IMR-90 (cell line): ENCODE results near the gene SKAP1. TPM values are rescaled to one million over a fixed set of nuclear protein-coding genes. Genes with fewer than 3 reads are reported as not detected.

Source experiments
- ATAC-seq: fragments of 200-7000 bp; cut with Tn5 transposase; 2 replicates; pipeline ENCODE4 v1.9.1; 2020; ENCODE audit warnings: low read depth, mild to moderate bottlenecking, moderate library complexity
- BruUV-seq: library from RNA; stranded (reverse); fragments of 400-500 nt; replicated peaks from 2 replicates; lab custom pipeline; 2021; lab: Mats Ljungman, UMichigan
- CTCF ChIA-PET: fragments of 300-600 bp; formaldehyde crosslinking; extraction: SDS; loops from one replicate; lab custom pipeline; 2021; ENCODE audit warnings: antibody characterized with exemption; lab: Yijun Ruan, JAX
- POLR2A ChIA-PET: fragments of 300-600 bp; sonication (Branson Sonifier 250); formaldehyde crosslinking; loops from one replicate; lab custom pipeline; 2022; ENCODE audit warnings: antibody characterized with exemption; ENCODE audit not compliant: unreplicated experiment; lab: Charles Lee
- DNase-seq: peaks from one replicate; pipeline ENCODE4 v3.0.0; 2013
- H2AFZ ChIP-seq: replicated peaks from 2 replicates; pipeline ENCODE3; 2013; ENCODE audit warnings: low read length, mild to moderate bottlenecking; ENCODE audit not compliant: poor library complexity
- H2AK5ac ChIP-seq: 2 replicates; pipeline ENCODE4 v1.6.1; 2013; ENCODE audit warnings: low read depth, low read length, inconsistent platforms
- H2AK9ac ChIP-seq: replicated peaks from 2 replicates; pipeline ENCODE3; 2013; ENCODE audit warnings: mild to moderate bottlenecking, low read depth, low read length, moderate library complexity; ENCODE audit not compliant: poor library complexity
- H2BK120ac ChIP-seq: 2 replicates; pipeline ENCODE4 v1.6.1; 2013; ENCODE audit warnings: low read depth, low read length, inconsistent platforms
- H2BK15ac ChIP-seq: 3 replicates; pipeline ENCODE4 v1.6.1; 2013; ENCODE audit warnings: low read depth, low read length, inconsistent platforms
- H2BK20ac ChIP-seq: 2 replicates; pipeline ENCODE4 v1.6.1; 2013; ENCODE audit warnings: low read depth, mild to moderate bottlenecking, inconsistent platforms, low read length, moderate library complexity
- H2BK5ac ChIP-seq: 2 replicates; pipeline ENCODE4 v1.6.1; 2013; ENCODE audit warnings: mild to moderate bottlenecking, low read depth, low read length, inconsistent platforms; ENCODE audit not compliant: poor library complexity, severe bottlenecking
- H3K14ac ChIP-seq: replicated peaks from 2 replicates; pipeline ENCODE4 v1.6.1; 2013; ENCODE audit warnings: low read depth, low read length, inconsistent platforms
- H3K18ac ChIP-seq: 2 replicates; pipeline ENCODE4 v1.6.1; 2013; ENCODE audit warnings: low read depth, low read length, control low read depth
- H3K23ac ChIP-seq: 2 replicates; pipeline ENCODE4 v1.6.1; 2013; ENCODE audit warnings: low read depth, low read length, inconsistent platforms
- H3K27ac ChIP-seq: 2 replicates; pipeline ENCODE4 v1.5.1; 2013; ENCODE audit warnings: mild to moderate bottlenecking, control low read depth, low read length; ENCODE audit not compliant: insufficient read depth
- H3K27me3 ChIP-seq: 2 replicates; pipeline ENCODE4 v1.6.1; 2013; ENCODE audit warnings: low read length; ENCODE audit not compliant: control insufficient read depth, insufficient read depth
- H3K36me3 ChIP-seq: 2 replicates; pipeline ENCODE4 v1.6.1; 2013; ENCODE audit warnings: low read length, mixed read lengths; ENCODE audit not compliant: control insufficient read depth, insufficient read depth
- H3K4ac ChIP-seq: 2 replicates; pipeline ENCODE4 v1.6.1; 2013; ENCODE audit warnings: low read depth, low read length, inconsistent platforms
- H3K4me1 ChIP-seq: 2 replicates; pipeline ENCODE4 v1.6.1; 2013; ENCODE audit warnings: low read length, mixed read lengths; ENCODE audit not compliant: control insufficient read depth, insufficient read depth
- H3K4me2 ChIP-seq: 2 replicates; pipeline ENCODE4 v1.6.1; 2013; ENCODE audit warnings: low read depth, mild to moderate bottlenecking, control low read depth, low read length, moderate library complexity
- H3K4me3 ChIP-seq: 2 replicates; pipeline ENCODE4 v1.5.1; 2013; ENCODE audit warnings: low read depth, mild to moderate bottlenecking, control low read depth, low read length, moderate library complexity; ENCODE audit not compliant: insufficient read depth
- H3K56ac ChIP-seq: 2 replicates; pipeline ENCODE4 v1.6.1; 2013; ENCODE audit warnings: low read length, inconsistent platforms; ENCODE audit not compliant: insufficient read depth; ENCODE audit errors: extremely low read depth
- H3K79me1 ChIP-seq, 2 experiments: 2 replicates each; pipeline ENCODE4 v1.6.1; 2013; ENCODE audit warnings: low read length in 2 of 2, inconsistent platforms in 1 of 2, low read depth in 1 of 2
- H3K9ac ChIP-seq: 2 replicates; pipeline ENCODE4 v1.6.1; 2013; ENCODE audit warnings: low read depth, low read length, control low read depth
- H3K9me1 ChIP-seq: 2 replicates; pipeline ENCODE4 v1.6.1; 2013; ENCODE audit warnings: low read length, inconsistent platforms; ENCODE audit not compliant: insufficient read depth
- H3K9me3 ChIP-seq: 2 replicates; pipeline ENCODE4 v1.6.1; 2013; ENCODE audit warnings: low read length; ENCODE audit not compliant: control insufficient read depth, insufficient read depth
- H4K20me1 ChIP-seq: 2 replicates; pipeline ENCODE4 v1.6.1; 2013; ENCODE audit warnings: low read length, inconsistent platforms; ENCODE audit not compliant: insufficient read depth
- H4K5ac ChIP-seq: 2 replicates; pipeline ENCODE4 v1.6.1; 2013; ENCODE audit warnings: mild to moderate bottlenecking, low read depth, low read length, control low read depth
- H4K8ac ChIP-seq, 2 experiments: 2 replicates each; pipeline ENCODE4 v1.6.1; 2013; ENCODE audit warnings: low read depth in 2 of 2, low read length in 2 of 2, control low read depth in 1 of 2, inconsistent platforms in 1 of 2
- H4K91ac ChIP-seq: 2 replicates; pipeline ENCODE4 v1.6.1; 2013; ENCODE audit warnings: low read depth, low read length, inconsistent platforms; ENCODE audit not compliant: insufficient read depth
- BHLHE40 ChIP-seq: fragments of 150-350 bp; IDR thresholded peaks from 2 replicates; pipeline ENCODE4 v1.6.1; 2016; ENCODE audit warnings: mild to moderate bottlenecking, low read depth, low read length
- MAZ ChIP-seq: IDR thresholded peaks from 2 replicates; pipeline ENCODE4 v1.6.1; 2012; ENCODE audit warnings: low read depth, mild to moderate bottlenecking, low read length, improper control_type of control experiment, moderate library complexity, borderline replicate concordance
- WGBS, 2 experiments: methylation state at CpG; one replicate each; pipeline versions ENCODE4 v1.1.5 to v1.1.7; 2013; ENCODE audit warnings: missing lambda C conversion rate in 2 of 2; ENCODE audit not compliant: insufficient read length in 1 of 2; ENCODE audit errors: extremely low coverage in 2 of 2; 5-methylcytosine and 5-hydroxymethylcytosine counted together
- dilution Hi-C: fragments of 300-500 bp; cut with HindIII; formaldehyde crosslinking; loops from one replicate; pipeline ENCODE4 v1.14.3; 2018; ENCODE audit warnings: low sequenced_read_pairs; ENCODE audit not compliant: unreplicated experiment
- in situ Hi-C: fragments of 300-500 bp; cut with MboI; formaldehyde crosslinking; loops from 3 replicates; pipeline ENCODE4 v1.14.3; 2019; ENCODE audit warnings: low sequenced_read_pairs, inconsistent platforms, mixed read lengths
- intact Hi-C: fragments of 100-400 bp; cut with micrococcal nuclease; formaldehyde crosslinking; loops from 2 replicates; pipeline ENCODE4 v1.10.0; 2022
- polyA plus RNA-seq, 3 experiments: library from polyadenylated mRNA; depleted of rRNA; stranded (reverse); fragments of >200 nt; gene quantifications; 2 replicates each; pipeline ENCODE4 v1.2.3, GENCODE V29; 2012; ENCODE audit warnings: low replicate concordance in 1 of 3
- total RNA-seq: library from RNA; depleted of rRNA; stranded (reverse); fragments of >200 nt; gene quantifications from 2 replicates; pipeline ENCODE4 v1.2.3, GENCODE V29; 2012

Gene SKAP1
- total and polyA plus RNA-seq, 2 of the 4 experiments (the other 2 are of a cell fraction), result not detected

DNA sequence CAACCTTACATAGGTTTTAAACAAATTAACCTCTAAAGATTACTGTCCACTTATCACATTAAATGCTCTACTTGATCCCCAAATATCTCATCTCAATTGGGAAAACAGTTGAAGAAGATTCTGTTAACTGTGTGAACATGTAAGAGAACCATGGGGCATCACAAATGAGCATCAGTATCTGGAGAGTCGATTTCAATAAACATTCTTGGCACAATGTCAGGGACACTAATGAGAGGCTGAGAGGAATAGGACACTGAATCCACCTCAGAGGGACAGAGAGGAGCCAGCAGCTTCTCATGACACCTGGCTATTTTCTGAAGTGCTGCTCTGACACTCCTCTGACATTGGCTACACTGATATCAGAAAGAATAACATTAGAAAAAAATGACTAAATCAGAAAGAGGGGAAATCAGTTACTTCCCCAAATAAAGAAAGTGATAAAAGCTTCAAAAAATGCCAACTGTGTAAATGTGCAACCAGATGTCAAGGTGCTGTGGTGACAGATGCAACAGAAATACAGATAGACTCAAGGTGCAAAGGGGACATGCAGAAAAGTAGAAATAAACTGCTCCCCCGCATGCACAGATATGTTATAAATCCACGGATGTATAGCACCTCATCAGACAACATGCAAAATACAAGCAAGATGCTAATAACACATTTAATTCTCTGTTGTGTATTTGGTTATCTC is 255.0 kb downstream of the SKAP1 start:
- H3K9ac ChIP-seq, result no peak overlapping the region
- no peak overlapping the region for H2AK9ac ChIP-seq
- in situ Hi-C loops, result no loop called here
- no peak overlapping the region for H2BK120ac ChIP-seq
- H2AK5ac ChIP-seq, result no peak overlapping the region
- no peak overlapping the region for H3K23ac ChIP-seq
- no peak overlapping the region for H2BK5ac ChIP-seq
- H2BK15ac ChIP-seq, result no peak overlapping the region
- ChIA-PET CTCF (no interaction called here), POLR2A (no interaction called here)
- intact Hi-C loops, result no loop called here
- H3K4me2 ChIP-seq, result no peak overlapping the region
- H4K8ac ChIP-seq, result no peak overlapping the region
- H3K79me1 ChIP-seq, result no peaks in the 10 kb centered on the region
- DNase-seq (no peak), ATAC-seq (no peak)
- dilution Hi-C loops, result no loop called here
- no peak overlapping the region for H3K14ac ChIP-seq
- 0% methylated on average over 1 of the region's 3 CpGs; no CpG with 5 or more reads in 1 of the 2 experiments for WGBS, 2 experiments
- no peaks in the 10 kb centered on the region for H4K20me1 ChIP-seq
- H3K4ac ChIP-seq, result no peak overlapping the region
- no peaks in the 10 kb centered on the region for H3K4me1 ChIP-seq
- H3K4me3 ChIP-seq, result no peak overlapping the region
- no peak overlapping the region for H3K18ac ChIP-seq
- TF ChIP-seq MAZ (no peak), BHLHE40 (no peak)
- H3K9me3 ChIP-seq, result no peaks in the 10 kb centered on the region
- BruUV-seq, result no TSS peak
- no peaks in the 10 kb centered on the region for H3K36me3 ChIP-seq
- H3K27me3 ChIP-seq, result peaks cover 50% of the 10 kb centered on the region
- no peaks in the 10 kb centered on the region for H3K9me1 ChIP-seq
- no peak overlapping the region for H2AFZ ChIP-seq
- no peak overlapping the region for H4K91ac ChIP-seq
- H4K5ac ChIP-seq, result no peak overlapping the region
- H2BK20ac ChIP-seq, result no peak overlapping the region
- no peak overlapping the region for H3K56ac ChIP-seq
- H3K27ac ChIP-seq, result no peak overlapping the region
